Cerebellar cortex (tissue), 1 donor: ENCODE results near the gene PQBP1.
A peak's percentile ranks its signal among the peaks of the same experiment; 100 is the strongest.

Source experiments
- DNase-seq: peaks from one replicate; pipeline ENCODE4 v3.0.0-alpha.2; 2015; ENCODE audit warnings: low spot score

PQBP1 gene

GRCh38 chrX:48924270-48924669, 26.5 kb downstream of the PQBP1 start:
- no peak for DNase-seq

- DNase-seq, result no peak
These were observed 29.4 kb downstream of the PQBP1 start for GRCh38 chrX:48927123-48927522.

- no peak for DNase-seq
These were observed 30.1 kb downstream of the PQBP1 start for GRCh38 chrX:48927736-48928382.

- DNase-seq, result no peak
These were observed 36.0 kb downstream of the PQBP1 start for GRCh38 chrX:48933757-48934156.

GRCh38 chrX:48934581-48935300, 37.0 kb downstream of the PQBP1 start:
- no peak for DNase-seq

- DNase-seq, result no peak
These were observed 37.6 kb downstream of the PQBP1 start for GRCh38 chrX:48935301-48935670.

GRCh38 chrX:48936429-48937053, 38.8 kb downstream of the PQBP1 start:
- no peak for DNase-seq

GRCh38 chrX:48937054-48937907, 39.6 kb downstream of the PQBP1 start:
- DNase-seq, result no peak

- DNase-seq, result no peak
These were observed 41.1 kb downstream of the PQBP1 start for GRCh38 chrX:48938721-48939425.

- no peak for DNase-seq
These were observed 41.9 kb downstream of the PQBP1 start for GRCh38 chrX:48939524-48940228.

- no peak for DNase-seq
These were observed 42.8 kb downstream of the PQBP1 start for GRCh38 chrX:48940404-48940955.

GRCh38 chrX:48942895-48943294, 45.2 kb downstream of the PQBP1 start:
- no peak for DNase-seq

GRCh38 chrX:48945517-48946348, 48.0 kb downstream of the PQBP1 start:
- DNase-seq, result peak; percentile 73

- no peak for DNase-seq
These were observed 50.9 kb downstream of the PQBP1 start for GRCh38 chrX:48948589-48948988.
